Ramos (cell line): ENCODE data around the gene PKN3.

Experiments
- in situ Hi-C: fragments of 300-500 bp; cut with MboI; formaldehyde crosslinking; loops from one replicate; pipeline ENCODE4 v1.14.3; 2022; ENCODE audit warnings: low sequenced_read_pairs; ENCODE audit not compliant: unreplicated experiment

Gene PKN3

GRCh38 chr9:128714586-128715435 is 12.5 kb downstream of the PKN3 start:
- in situ Hi-C loops: no loop called here

GRCh38 chr9:128715436-128715750 is 13.1 kb downstream of the PKN3 start:
- in situ Hi-C loops: no loop called here

GRCh38 chr9:128716581-128717254 is 14.4 kb downstream of the PKN3 start:
- in situ Hi-C loops: no loop called here

GRCh38 chr9:128718047-128718446 is 15.7 kb downstream of the PKN3 start:
- in situ Hi-C loops: no loop called here

- in situ Hi-C loops: no loop called here
Observed at GRCh38 chr9:128718475-128718874, 16.2 kb downstream of the PKN3 start.

GRCh38 chr9:128719919-128720605 is 17.8 kb downstream of the PKN3 start:
- in situ Hi-C loops: no loop called here

GRCh38 chr9:128720841-128721486 is 18.7 kb downstream of the PKN3 start:
- in situ Hi-C loops: no loop called here

GRCh38 chr9:128721487-128722010 is 19.2 kb downstream of the PKN3 start:
- in situ Hi-C loops: no loop called here

- in situ Hi-C loops: no loop called here
Observed at GRCh38 chr9:128722380-128723351, 20.4 kb downstream of the PKN3 start.

GRCh38 chr9:128723352-128723865 is 21.1 kb downstream of the PKN3 start:
- in situ Hi-C loops: no loop called here

GRCh38 chr9:128723866-128724743 is 21.8 kb downstream of the PKN3 start, which contains the start of gene ZDHHC12:
Gene ZDHHC12 (minus strand): TSS chr9:128724127. CDS start chr9:128724093, 34 bp downstream.
- in situ Hi-C loops: no loop called here

GRCh38 chr9:128724744-128725211 is 22.5 kb downstream of the PKN3 start:
- in situ Hi-C loops: no loop called here

- in situ Hi-C loops: no loop called here
Observed at GRCh38 chr9:128727640-128728248, 25.4 kb downstream of the PKN3 start.

GRCh38 chr9:128728298-128728697 is 26.0 kb downstream of the PKN3 start:
- in situ Hi-C loops: no loop called here

- in situ Hi-C loops: no loop called here
Observed at GRCh38 chr9:128729302-128729701, 27.0 kb downstream of the PKN3 start.

GRCh38 chr9:128729766-128730517 is 27.6 kb downstream of the PKN3 start:
- in situ Hi-C loops: no loop called here

- in situ Hi-C loops: no loop called here
Observed at GRCh38 chr9:128731093-128731492, 28.8 kb downstream of the PKN3 start.
